Erythroblast (primary cell): ENCODE results near the gene HSD17B14.

ENCODE experiments used
- GATA1 ChIP-seq: IDR thresholded peaks from 2 replicates; pipeline ENCODE4 v1.6.1; 2011; ENCODE audit warnings: low read depth, mild to moderate bottlenecking, control low read depth, low read length, moderate library complexity
- POLR2A ChIP-seq: IDR thresholded peaks from 2 replicates; pipeline ENCODE4 v1.6.1; 2011; ENCODE audit warnings: mild to moderate bottlenecking, low read length

DNA sequence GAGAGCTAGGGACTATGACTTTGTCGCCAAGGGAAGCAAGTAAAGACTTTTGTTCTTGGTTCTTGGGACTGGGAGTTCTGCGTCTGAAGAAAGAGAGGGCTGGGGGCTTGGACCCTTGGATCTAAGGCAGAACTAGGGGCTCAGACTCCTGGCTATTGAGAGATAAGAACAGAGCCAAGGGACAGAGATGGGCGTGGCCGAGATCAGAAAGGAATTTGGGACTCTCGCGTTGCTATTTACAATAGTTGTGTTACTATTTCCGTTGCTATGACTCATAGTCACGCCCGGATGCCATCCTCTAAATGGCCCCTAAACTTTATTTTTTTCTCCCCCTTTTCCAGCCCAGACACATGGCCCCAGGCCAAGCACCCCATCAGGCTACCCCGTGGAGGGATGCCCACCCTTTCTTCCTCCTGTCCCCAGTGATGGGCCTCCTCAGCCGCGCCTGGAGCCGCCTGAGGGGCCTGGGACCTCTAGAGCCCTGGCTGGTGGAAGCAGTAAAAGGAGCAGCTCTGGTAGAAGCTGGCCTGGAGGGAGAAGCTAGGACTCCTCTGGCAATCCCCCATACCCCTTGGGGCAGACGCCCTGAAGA, 36.7 kb upstream of the HSD17B14 start:
- TF ChIP-seq POLR2A (no peak), GATA1 (no peak)
